ENCODE results near the gene SEC14L5. TPM values are rescaled to one million over a fixed set of nuclear protein-coding genes. Genes with fewer than 3 reads are reported as not detected.
A peak's percentile ranks its signal among the peaks of the same experiment; 100 is the strongest.

The SEC14L5 gene
- total RNA-seq, 2 donors from 2014 or later = 0.26 TPM; not detected in 1

- DNase-seq (no peak), ATAC-seq (no peak)
- H3K4me3 ChIP-seq = no peak overlapping the region
- H3K27me3 ChIP-seq = no peaks in the 10 kb centered on the region
- H3K9me3 ChIP-seq = no peaks in the 10 kb centered on the region
- no peaks in the 10 kb centered on the region for H3K36me3 ChIP-seq (replicated peaks in 1 of 2; ENCODE audit: insufficient read depth in 1 of 2, low read depth in 2 of 2)
- H3K27ac ChIP-seq = peak overlapping the region in 3 of 4 donors; percentile 47 to 73 (median 52)
- peaks cover 31% of the 10 kb centered on the region for H3K4me1 ChIP-seq
- WGBS, 2 donors = 47 to 49% methylated on average over 6 of the region's 6 CpGs
- intact Hi-C loops (cut with DNase I) = no loop called here
- TF ChIP-seq CTCF (IDR thresholded peaks at IDR 0.05) (no peak), POLR2A (IDR thresholded peaks at IDR 0.05) (no peak)
These were observed 34.3 kb upstream of the SEC14L5 start for GRCh38 chr16:4923853-4924252.

GRCh38 chr16:4924593-4925292 is 33.4 kb upstream of the SEC14L5 start:
- peak; percentile 90 for ATAC-seq
- no peaks in the 10 kb centered on the region for H3K9me3 ChIP-seq
- no peak overlapping the region for H3K4me3 ChIP-seq
- 35% methylated on average over 10 of the region's 12 CpGs; no CpG with 5 or more reads in 1 of the 2 donors for WGBS, 2 donors
- peak; percentile 63 to 85 (median 72) for DNase-seq
- no peaks in the 10 kb centered on the region for H3K36me3 ChIP-seq (replicated peaks in 1 of 2; ENCODE audit: insufficient read depth in 1 of 2, low read depth in 2 of 2)
- H3K27ac ChIP-seq = peak overlapping the region; percentile 47 to 73 (median 56)
- H3K27me3 ChIP-seq = no peaks in the 10 kb centered on the region
- TF ChIP-seq POLR2A (IDR thresholded peaks at IDR 0.05) (peak in 1 of 3 donors; percentile 10), CTCF (IDR thresholded peaks at IDR 0.05) (no peak)
- peaks cover 29% of the 10 kb centered on the region for H3K4me1 ChIP-seq
- intact Hi-C loops (cut with DNase I) = no loop called here

- Histone ChIP-seq H3K9me3 (no peaks in the 10 kb centered on the region), H3K4me3 (no peak overlapping the region), H3K27ac (peak overlapping the region in 3 of 4 donors; percentile 47 to 73 (median 60)), H3K4me1 (peaks cover 29% of the 10 kb centered on the region), H3K27me3 (no peaks in the 10 kb centered on the region), H3K36me3 (replicated peaks in 1 of 2; ENCODE audit: insufficient read depth in 1 of 2, low read depth in 2 of 2) (no peaks in the 10 kb centered on the region)
- 60% methylated on average over 5 of the region's 5 CpGs for WGBS, 2 donors
- TF ChIP-seq CTCF (IDR thresholded peaks at IDR 0.05) (no peak), POLR2A (IDR thresholded peaks at IDR 0.05) (no peak)
- intact Hi-C loops (cut with DNase I) = no loop called here
- DNase-seq (no peak), ATAC-seq (no peak)
These were observed 32.9 kb upstream of the SEC14L5 start for GRCh38 chr16:4925293-4925607.

GRCh38 chr16:4925791-4926190 is 32.3 kb upstream of the SEC14L5 start:
- peaks cover 29% of the 10 kb centered on the region for H3K4me1 ChIP-seq
- DNase-seq (no peak), ATAC-seq (no peak)
- 87 to 96% methylated on average over 5 of the region's 5 CpGs for WGBS, 2 donors
- H3K36me3 ChIP-seq (replicated peaks in 1 of 2; ENCODE audit: insufficient read depth in 1 of 2, low read depth in 2 of 2) = no peaks in the 10 kb centered on the region
- H3K4me3 ChIP-seq = no peak overlapping the region
- no peak for TF ChIP-seq CTCF (IDR thresholded peaks at IDR 0.05)
- TF ChIP-seq POLR2A (IDR thresholded peaks at IDR 0.05) = no peak
- H3K27me3 ChIP-seq = no peaks in the 10 kb centered on the region
- peak overlapping the region in 3 of 4 donors; percentile 47 to 73 (median 60) for H3K27ac ChIP-seq
- intact Hi-C loops (cut with DNase I) = no loop called here
- H3K9me3 ChIP-seq = no peaks in the 10 kb centered on the region

GRCh38 chr16:4926928-4927327 is 31.2 kb upstream of the SEC14L5 start:
- H3K36me3 ChIP-seq (replicated peaks in 1 of 2; ENCODE audit: insufficient read depth in 1 of 2, low read depth in 2 of 2) = no peaks in the 10 kb centered on the region
- DNase-seq = no peak
- intact Hi-C loops (cut with DNase I) = no loop called here
- WGBS, 2 donors = 98 to 100% methylated on average over 2 of the region's 2 CpGs
- no peak overlapping the region for H3K27ac ChIP-seq
- H3K4me1 ChIP-seq = peaks cover 29% of the 10 kb centered on the region
- H3K4me3 ChIP-seq = no peak overlapping the region
- ATAC-seq = no peak
- TF ChIP-seq POLR2A (IDR thresholded peaks at IDR 0.05) (no peak), CTCF (IDR thresholded peaks at IDR 0.05) (no peak)
- H3K27me3 ChIP-seq = no peaks in the 10 kb centered on the region
- H3K9me3 ChIP-seq = no peaks in the 10 kb centered on the region
